BLaER1 treated with 17β-estradiol and CSF1 and Interleukin-3, amounts not matched to agents 10 nM and 100 nM (cell line): Measurements from ENCODE around the gene TPK1.
A peak's percentile ranks its signal among the peaks of the same experiment; 100 is the strongest.
"Not testable (repeated sequence)": the region's sequence is repeated elsewhere in the genome, so short reads cannot be mapped to it uniquely, and the experiment has no call there.

Experiments used
- H3K27ac ChIP-seq, 11 experiments: shearing (Covaris generic); formaldehyde crosslinking; 2 replicates each; pipeline ENCODE4 v1.8.1; 2022
- H3K27me3 ChIP-seq, 11 experiments: shearing (Covaris generic); formaldehyde crosslinking; 2 replicates each; pipeline ENCODE4 v1.8.1; 2022
- H3K36me3 ChIP-seq, 11 experiments: shearing (Covaris generic); formaldehyde crosslinking; 2 replicates each; pipeline ENCODE4 v1.8.1; 2022
- H3K4me1 ChIP-seq, 10 experiments: shearing (Covaris generic); formaldehyde crosslinking; 2 replicates each; pipeline ENCODE4 v1.8.1; 2022
- H3K4me2 ChIP-seq, 11 experiments: shearing (Covaris generic); formaldehyde crosslinking; 2 replicates each; pipeline ENCODE4 v1.8.1; 2022
- H3K4me3 ChIP-seq, 10 experiments: shearing (Covaris generic); formaldehyde crosslinking; 2 replicates each; pipeline ENCODE4 v1.8.1; 2022
- H3K9ac ChIP-seq, 11 experiments: shearing (Covaris generic); formaldehyde crosslinking; 2 replicates each; pipeline ENCODE4 v1.8.1; 2022
- H3K9me3 ChIP-seq, 11 experiments: shearing (Covaris generic); formaldehyde crosslinking; replicated peaks in 1 of 11; 2 replicates each; pipeline ENCODE4 v1.8.1; 2022
- H4K20me1 ChIP-seq, 11 experiments: shearing (Covaris generic); formaldehyde crosslinking; 2 replicates each; pipeline ENCODE4 v1.8.1; 2022
- Cebpa-rat ChIP-seq, 11 experiments: shearing (Covaris generic); IDR thresholded peaks; 2 replicates each; pipeline ENCODE4 v1.8.1; 2022

The TPK1 gene

DNA sequence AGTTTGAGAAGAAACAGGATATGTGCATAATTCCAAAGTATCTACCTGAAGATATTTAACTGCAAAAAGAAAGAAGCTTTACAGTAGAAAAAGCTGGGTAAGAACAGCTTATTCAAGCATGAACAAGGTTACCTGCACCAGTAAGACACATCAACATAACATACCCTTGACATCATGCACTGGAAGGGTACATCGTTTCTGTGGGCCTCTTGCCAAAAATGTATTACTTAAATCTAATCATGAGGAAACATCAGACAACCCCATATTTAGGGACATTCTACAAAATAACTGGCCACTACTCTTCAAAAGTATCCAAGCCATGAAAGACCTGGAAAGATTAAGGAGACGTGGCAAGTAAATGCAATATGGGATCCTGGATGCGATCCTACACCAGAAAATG is 18.9 kb downstream of the TPK1 start:
- no peaks in the 10 kb centered on the region for H3K27me3 ChIP-seq
- H3K4me1 ChIP-seq, result peaks cover 12 to 25% (median 16%) of the 10 kb centered on the region in 10 experiments
- H3K9ac ChIP-seq, result no peak overlapping the region
- peaks cover 0 to 22% (median 0%) of the 10 kb centered on the region in 11 experiments; a peak in 5 of 22 replicates for H3K36me3 ChIP-seq
- TF ChIP-seq Cebpa-rat (IDR thresholded peaks at IDR 0.05), result no peak
- no peak overlapping the region for H3K27ac ChIP-seq
- H3K9me3 ChIP-seq, result no peaks in the 10 kb centered on the region
- H3K4me3 ChIP-seq, result no peak overlapping the region
- H3K4me2 ChIP-seq, result no peak overlapping the region
- 0 out of 22 replicates have a peak, but pooled peaks cover 0 to 5% (median 0%) of the 10 kb centered on the region in 11 experiments for H4K20me1 ChIP-seq

DNA sequence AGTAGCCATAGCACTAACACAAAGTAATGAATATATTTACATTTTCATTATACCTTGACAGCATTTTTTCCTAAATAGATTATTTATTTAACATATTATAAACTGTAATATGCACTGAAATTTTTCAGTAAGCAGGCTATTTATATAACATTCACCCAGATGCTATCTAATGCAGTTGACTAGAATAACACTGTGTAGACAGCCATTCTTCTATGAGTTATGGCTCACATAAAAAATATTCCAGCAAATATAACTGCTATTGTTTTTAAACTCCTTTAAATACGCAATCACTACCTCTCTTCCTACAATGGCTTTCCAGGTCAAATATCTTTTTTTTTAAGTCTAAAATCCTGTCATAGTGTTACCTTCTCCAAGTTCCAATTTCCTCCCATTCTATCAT is 21.6 kb downstream of the TPK1 start:
- TF ChIP-seq Cebpa-rat (IDR thresholded peaks at IDR 0.05), result no peak
- Histone ChIP-seq H3K36me3 (peaks cover 0 to 22% (median 0%) of the 10 kb centered on the region in 11 experiments; a peak in 5 of 22 replicates), H3K4me3 (no peak overlapping the region), H4K20me1 (0 out of 22 replicates have a peak, but pooled peaks cover 0 to 5% (median 0%) of the 10 kb centered on the region in 11 experiments), H3K9ac (no peak overlapping the region), H3K4me1 (peaks cover 12 to 25% (median 16%) of the 10 kb centered on the region in 10 experiments), H3K4me2 (no peak overlapping the region), H3K9me3 (no peaks in the 10 kb centered on the region), H3K27me3 (no peaks in the 10 kb centered on the region), H3K27ac (no peak overlapping the region)

- peaks cover 0 to 19% (median 0%) of the 10 kb centered on the region in 11 experiments; a peak in 5 of 22 replicates for H3K36me3 ChIP-seq
- H3K27ac ChIP-seq, result no peak overlapping the region; a peak in 1 of 22 replicates
- no peaks in the 10 kb centered on the region for H3K27me3 ChIP-seq
- no peaks in the 10 kb centered on the region for H3K9me3 ChIP-seq
- no peak overlapping the region for H3K4me3 ChIP-seq
- H3K9ac ChIP-seq, result no peak overlapping the region
- no peaks in the 10 kb centered on the region for H4K20me1 ChIP-seq
- peak overlapping the region; percentile 9 to 63 (median 42); a peak in 15 of 22 replicates for H3K4me2 ChIP-seq
- peaks cover 6 to 14% (median 7%) of the 10 kb centered on the region in 10 experiments; a peak in 18 of 20 replicates for H3K4me1 ChIP-seq
- TF ChIP-seq Cebpa-rat (IDR thresholded peaks at IDR 0.05), result no peak
These were observed 23.2 kb downstream of the TPK1 start for GRCh38 chr7:144812379-144813283.

DNA sequence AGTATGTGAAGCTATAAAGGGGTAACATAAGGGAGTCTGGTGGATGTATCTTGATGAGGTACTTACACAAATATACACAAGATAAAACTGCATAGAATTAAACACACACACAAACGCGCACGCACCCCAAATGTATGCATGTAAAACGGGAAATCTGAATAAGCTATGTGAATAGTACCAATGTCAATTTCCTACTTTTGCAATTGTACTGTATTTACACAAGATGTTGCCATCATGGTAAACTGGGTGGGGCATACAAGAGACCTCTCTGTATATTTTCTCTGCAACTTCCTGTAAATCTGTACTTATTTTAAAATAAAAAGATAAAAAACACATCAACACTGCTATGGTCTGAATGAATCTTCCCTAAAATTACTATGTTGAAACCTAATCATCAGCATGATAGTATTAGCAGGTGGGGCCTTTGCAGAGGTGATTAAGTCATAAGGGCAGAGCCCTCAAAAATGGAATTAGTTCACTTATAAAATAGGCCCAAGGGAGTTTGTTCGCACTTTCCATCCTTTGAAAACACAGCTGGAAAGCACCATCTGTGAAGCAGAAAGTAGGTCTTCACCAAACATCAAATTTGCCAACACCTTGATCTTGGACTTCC is 30.1 kb downstream of the TPK1 start:
- Histone ChIP-seq H3K36me3 (peaks cover 0 to 18% (median 0%) of the 10 kb centered on the region in 11 experiments; a peak in 3 of 22 replicates), H3K27me3 (no peaks in the 10 kb centered on the region), H3K4me2 (no peak overlapping the region), H3K9me3 (peaks cover 0 to 8% (median 0%) of the 10 kb centered on the region in 11 experiments; a peak in 2 of 22 replicates), H3K27ac (no peak overlapping the region), H3K9ac (no peak overlapping the region), H3K4me1 (peaks cover 0 to 2% (median under 1%) of the 10 kb centered on the region in 10 experiments; a peak in 5 of 20 replicates), H4K20me1 (no peaks in the 10 kb centered on the region), H3K4me3 (no peak overlapping the region)
- TF ChIP-seq Cebpa-rat (IDR thresholded peaks at IDR 0.05), result no peak

GRCh38 chr7:144800678-144801436 is 35.0 kb downstream of the TPK1 start:
- Histone ChIP-seq H3K36me3 (peaks cover 0 to 42% (median 0%) of the 10 kb centered on the region in 11 experiments; a peak in 6 of 22 replicates), H3K4me2 (peak overlapping the region in 7 of 11 experiments; percentile 20 to 54 (median 42); a peak in 9 of 22 replicates), H3K4me1 (peaks cover 0 to 14% (median 7%) of the 10 kb centered on the region in 10 experiments; a peak in 10 of 20 replicates), H3K9me3 (peaks cover 21 to 38% (median 31%) of the 10 kb centered on the region in 11 experiments; a peak in 21 of 22 replicates)
- not testable (repeated sequence) for H3K9ac ChIP-seq, H3K4me3 ChIP-seq, H3K27me3 ChIP-seq, H3K27ac ChIP-seq, H4K20me1 ChIP-seq

- Histone ChIP-seq H4K20me1 (no peaks in the 10 kb centered on the region), H3K4me3 (no peak overlapping the region), H3K27me3 (no peaks in the 10 kb centered on the region), H3K9ac (no peak overlapping the region), H3K4me2 (no peak overlapping the region), H3K36me3 (peaks cover 0 to 24% (median 0%) of the 10 kb centered on the region in 11 experiments; a peak in 5 of 22 replicates), H3K4me1 (peaks cover 0 to 14% (median 7%) of the 10 kb centered on the region in 10 experiments; a peak in 10 of 20 replicates), H3K27ac (no peak overlapping the region), H3K9me3 (peaks cover 20 to 37% (median 30%) of the 10 kb centered on the region in 11 experiments; a peak in 21 of 22 replicates)
- no peak for TF ChIP-seq Cebpa-rat (IDR thresholded peaks at IDR 0.05)
These were observed 38.9 kb downstream of the TPK1 start for GRCh38 chr7:144796919-144797318.

- Histone ChIP-seq H3K36me3 (peaks cover 0 to 10% (median 0%) of the 10 kb centered on the region in 11 experiments; a peak in 4 of 22 replicates), H3K9ac (no peak overlapping the region), H4K20me1 (no peaks in the 10 kb centered on the region), H3K4me1 (no peaks in the 10 kb centered on the region), H3K4me3 (no peak overlapping the region), H3K27me3 (no peaks in the 10 kb centered on the region), H3K9me3 (peaks cover 0 to 10% (median 7%) of the 10 kb centered on the region in 11 experiments; a peak in 11 of 22 replicates), H3K4me2 (no peak overlapping the region), H3K27ac (no peak overlapping the region)
- TF ChIP-seq Cebpa-rat (IDR thresholded peaks at IDR 0.05), result no peak
These were observed 43.8 kb downstream of the TPK1 start for GRCh38 chr7:144792050-144792449.

- H3K36me3 ChIP-seq, result peaks cover 0 to 4% (median 0%) of the 10 kb centered on the region in 11 experiments; a peak in 3 of 22 replicates
- no peak overlapping the region for H3K27ac ChIP-seq
- peaks cover 0 to 5% (median 2%) of the 10 kb centered on the region in 11 experiments; a peak in 7 of 22 replicates for H3K9me3 ChIP-seq
- H3K9ac ChIP-seq, result no peak overlapping the region
- no peaks in the 10 kb centered on the region for H3K4me1 ChIP-seq
- no peak for TF ChIP-seq Cebpa-rat (IDR thresholded peaks at IDR 0.05)
- no peaks in the 10 kb centered on the region for H4K20me1 ChIP-seq
- H3K27me3 ChIP-seq, result no peaks in the 10 kb centered on the region
- no peak overlapping the region for H3K4me2 ChIP-seq
- H3K4me3 ChIP-seq, result no peak overlapping the region
These were observed 44.4 kb downstream of the TPK1 start for GRCh38 chr7:144791488-144791887.
